BLaER1 (cell line): ENCODE measurements around the gene DHRS1.

Experiments
- H3K27ac ChIP-seq: shearing (Covaris generic); formaldehyde crosslinking; 2 replicates; pipeline ENCODE4 v1.8.1; 2022
- H3K27me3 ChIP-seq: shearing (Covaris generic); formaldehyde crosslinking; 2 replicates; pipeline ENCODE4 v1.8.1; 2022
- H3K36me3 ChIP-seq: shearing (Covaris generic); formaldehyde crosslinking; 2 replicates; pipeline ENCODE4 v1.8.1; 2022
- H3K4me1 ChIP-seq: shearing (Covaris generic); formaldehyde crosslinking; 2 replicates; pipeline ENCODE4 v1.8.1; 2022
- H3K4me2 ChIP-seq: shearing (Covaris generic); formaldehyde crosslinking; 2 replicates; pipeline ENCODE4 v1.8.1; 2022
- H3K4me3 ChIP-seq: shearing (Covaris generic); formaldehyde crosslinking; 2 replicates; pipeline ENCODE4 v1.8.1; 2022
- H3K9ac ChIP-seq: shearing (Covaris generic); formaldehyde crosslinking; 2 replicates; pipeline ENCODE4 v1.8.1; 2022
- H3K9me3 ChIP-seq: shearing (Covaris generic); formaldehyde crosslinking; 2 replicates; pipeline ENCODE4 v1.8.1; 2022
- H4K20me1 ChIP-seq: shearing (Covaris generic); formaldehyde crosslinking; 2 replicates; pipeline ENCODE4 v1.8.1; 2022
- Cebpa-rat ChIP-seq: shearing (Covaris generic); IDR thresholded peaks from 2 replicates; pipeline ENCODE4 v1.8.1; 2022

DHRS1 gene

GRCh38 chr14:24274101-24274543, 25.5 kb downstream of the DHRS1 start:
- H3K36me3 ChIP-seq, result peaks cover 10% of the 10 kb centered on the region
- no peak overlapping the region for H3K9ac ChIP-seq
- H3K4me1 ChIP-seq, result peaks cover 34% of the 10 kb centered on the region
- TF ChIP-seq Cebpa-rat, result no peak
- H4K20me1 ChIP-seq, result no peaks in the 10 kb centered on the region
- H3K27me3 ChIP-seq, result no peaks in the 10 kb centered on the region
- H3K27ac ChIP-seq, result no peak overlapping the region
- H3K9me3 ChIP-seq, result no peaks in the 10 kb centered on the region
- H3K4me3 ChIP-seq, result no peak overlapping the region
- H3K4me2 ChIP-seq, result no peak overlapping the region

DNA sequence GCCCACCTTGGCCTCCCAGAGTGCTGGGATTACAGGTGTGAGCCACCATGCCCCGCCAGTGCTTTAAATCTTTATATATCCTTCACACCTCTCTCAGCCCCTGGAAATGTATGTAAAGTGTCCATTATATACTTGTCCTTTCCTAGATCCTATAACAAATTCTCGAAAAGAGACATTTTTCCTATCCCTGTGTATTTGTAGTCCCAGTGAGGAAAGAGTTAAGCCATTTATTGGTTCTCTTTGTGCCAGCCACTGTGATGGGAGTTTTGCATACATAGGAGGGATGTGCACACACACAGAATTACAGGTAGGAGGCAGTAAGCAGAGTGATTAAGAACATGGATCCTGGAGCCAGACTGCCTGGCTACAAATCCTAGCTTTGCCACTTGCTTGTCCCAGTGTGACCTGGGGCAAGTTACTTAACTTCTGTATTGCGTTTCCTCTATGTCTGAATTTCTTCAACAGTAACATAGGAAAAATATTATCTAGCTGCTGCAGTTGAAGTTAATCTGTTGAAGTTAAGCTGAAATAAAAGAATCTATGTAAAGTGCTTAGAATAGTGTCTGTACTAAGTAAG, 26.1 kb downstream of the DHRS1 start:
- Histone ChIP-seq H3K27ac (no peak overlapping the region), H3K36me3 (peaks cover 11% of the 10 kb centered on the region)

GRCh38 chr14:24272467-24272866, 27.1 kb downstream of the DHRS1 start:
- H3K4me2 ChIP-seq, result peak overlapping the region; percentile 89
- H3K9me3 ChIP-seq, result no peaks in the 10 kb centered on the region
- H3K36me3 ChIP-seq, result peaks cover 15% of the 10 kb centered on the region
- no peak overlapping the region for H3K27ac ChIP-seq
- H3K27me3 ChIP-seq, result no peaks in the 10 kb centered on the region
- TF ChIP-seq Cebpa-rat, result no peak
- peaks cover 18% of the 10 kb centered on the region for H3K4me1 ChIP-seq
- no peak overlapping the region for H3K4me3 ChIP-seq
- no peaks in the 10 kb centered on the region for H4K20me1 ChIP-seq
- no peak overlapping the region for H3K9ac ChIP-seq

More for the DNA sequence above, 26.1 kb downstream of the DHRS1 start:
- H3K9me3 ChIP-seq, result no peaks in the 10 kb centered on the region
- H3K9ac ChIP-seq, result no peak overlapping the region
- no peak overlapping the region for H3K4me3 ChIP-seq
- no peak overlapping the region for H3K4me2 ChIP-seq
- no peaks in the 10 kb centered on the region for H3K27me3 ChIP-seq
- H3K4me1 ChIP-seq, result peaks cover 28% of the 10 kb centered on the region
- no peaks in the 10 kb centered on the region for H4K20me1 ChIP-seq
- no peak for TF ChIP-seq Cebpa-rat

- H3K4me3 ChIP-seq, result peak overlapping the region; percentile 75
- H3K4me2 ChIP-seq, result peak overlapping the region; percentile 89
- H3K9me3 ChIP-seq, result no peaks in the 10 kb centered on the region
- no peaks in the 10 kb centered on the region for H4K20me1 ChIP-seq
- H3K4me1 ChIP-seq, result peaks cover 18% of the 10 kb centered on the region
- H3K36me3 ChIP-seq, result peaks cover 21% of the 10 kb centered on the region
- H3K27ac ChIP-seq, result peak overlapping the region; percentile 96
- H3K27me3 ChIP-seq, result no peaks in the 10 kb centered on the region
- peak overlapping the region; percentile 92 for H3K9ac ChIP-seq
- TF ChIP-seq Cebpa-rat, result no peak
Observed at GRCh38 chr14:24271834-24272263, 27.7 kb downstream of the DHRS1 start.

- TF ChIP-seq Cebpa-rat, result no peak
- H3K27me3 ChIP-seq, result no peaks in the 10 kb centered on the region
- H3K4me3 ChIP-seq, result peak within 1 kb of the TSS; percentile 75
- H3K9me3 ChIP-seq, result no peaks in the 10 kb centered on the region
- H3K9ac ChIP-seq, result peak within 1 kb of the TSS; percentile 92
- peak within 1 kb of the TSS; percentile 89 for H3K4me2 ChIP-seq
- H3K27ac ChIP-seq, result peak within 1 kb of the TSS; percentile 96
- H3K4me1 ChIP-seq, result peaks cover 23% of the 10 kb centered on the region
- H4K20me1 ChIP-seq, result no peaks in the 10 kb centered on the region
- H3K36me3 ChIP-seq, result peaks cover 27% of the 10 kb centered on the region
Observed at GRCh38 chr14:24271134-24271833, 28.3 kb downstream of the DHRS1 start, which contains the start of gene RABGGTA. RABGGTA (minus strand) TSS chr14:24271597; CDS start chr14:24271115, 482 bp downstream.

GRCh38 chr14:24270537-24271133, 28.9 kb downstream of the DHRS1 start:
- Histone ChIP-seq H4K20me1 (no peaks in the 10 kb centered on the region), H3K27me3 (no peaks in the 10 kb centered on the region), H3K4me2 (peak overlapping the region; percentile 89), H3K4me3 (peak overlapping the region; percentile 75), H3K4me1 (peaks cover 23% of the 10 kb centered on the region), H3K36me3 (peaks cover 34% of the 10 kb centered on the region), H3K9me3 (no peaks in the 10 kb centered on the region), H3K9ac (peak overlapping the region; percentile 92), H3K27ac (peak overlapping the region; percentile 96)
- no peak for TF ChIP-seq Cebpa-rat

- no peaks in the 10 kb centered on the region for H3K9me3 ChIP-seq
- H3K9ac ChIP-seq, result no peak overlapping the region
- peaks cover 40% of the 10 kb centered on the region for H3K36me3 ChIP-seq
- peaks cover 23% of the 10 kb centered on the region for H3K4me1 ChIP-seq
- TF ChIP-seq Cebpa-rat, result no peak
- no peak overlapping the region for H3K4me3 ChIP-seq
- H3K27me3 ChIP-seq, result no peaks in the 10 kb centered on the region
- no peak overlapping the region for H3K27ac ChIP-seq
- H3K4me2 ChIP-seq, result no peak overlapping the region
- no peaks in the 10 kb centered on the region for H4K20me1 ChIP-seq
Observed at GRCh38 chr14:24269910-24270536, 29.6 kb downstream of the DHRS1 start.

DNA sequence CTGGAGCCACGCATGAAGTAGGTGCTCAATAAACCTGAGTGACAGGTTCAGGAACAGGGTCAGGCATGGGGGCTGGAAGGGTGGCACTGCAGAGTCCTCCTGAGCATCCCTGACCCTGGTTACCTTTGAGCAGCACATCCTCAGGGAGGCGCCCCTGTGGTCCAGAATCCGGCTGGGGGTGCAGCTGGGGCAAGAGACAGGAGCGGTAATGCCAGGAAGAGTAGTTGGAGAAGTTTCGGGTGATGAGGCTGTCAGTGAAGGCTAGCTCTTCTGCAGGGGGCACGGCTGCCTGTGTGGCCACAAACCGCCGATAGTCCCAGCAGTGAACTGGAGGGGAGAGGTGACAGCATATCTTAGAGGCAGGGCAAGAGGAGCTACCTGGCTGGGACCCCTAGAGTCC, 30.2 kb downstream of the DHRS1 start:
- Histone ChIP-seq H3K4me3 (no peak overlapping the region), H4K20me1 (no peaks in the 10 kb centered on the region), H3K4me1 (peaks cover 23% of the 10 kb centered on the region), H3K27me3 (no peaks in the 10 kb centered on the region), H3K4me2 (no peak overlapping the region), H3K36me3 (peaks cover 43% of the 10 kb centered on the region), H3K27ac (no peak overlapping the region), H3K9ac (no peak overlapping the region), H3K9me3 (no peaks in the 10 kb centered on the region)
- TF ChIP-seq Cebpa-rat, result no peak

- TF ChIP-seq Cebpa-rat, result no peak
- peaks cover 43% of the 10 kb centered on the region for H3K36me3 ChIP-seq
Observed at GRCh38 chr14:24268225-24268624, 31.4 kb downstream of the DHRS1 start.

DNA sequence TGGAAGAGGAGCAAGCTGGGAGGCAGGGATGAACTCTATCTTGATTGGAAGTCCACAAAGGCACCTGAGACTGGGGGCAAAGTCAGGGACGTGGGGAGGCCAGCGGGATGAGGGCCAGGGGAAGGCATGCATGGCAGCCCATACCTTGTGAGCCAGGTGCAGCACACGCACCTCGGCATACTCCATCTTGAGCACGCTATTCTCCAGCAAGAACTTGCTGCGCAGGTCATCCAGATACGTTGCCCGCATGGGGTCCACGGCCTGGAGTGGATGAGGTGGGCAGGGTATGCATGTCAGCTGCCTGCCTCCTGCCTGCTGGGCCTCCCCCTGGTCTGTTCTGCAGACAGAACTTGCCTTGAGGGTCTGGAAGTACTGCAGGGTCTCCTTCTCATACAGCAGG, 32.1 kb downstream of the DHRS1 start:
- Histone ChIP-seq H3K4me2 (no peak overlapping the region), H3K4me1 (peaks cover 22% of the 10 kb centered on the region), H3K36me3 (peaks cover 43% of the 10 kb centered on the region), H3K27ac (no peak overlapping the region), H4K20me1 (no peaks in the 10 kb centered on the region), H3K27me3 (no peaks in the 10 kb centered on the region), H3K4me3 (no peak overlapping the region), H3K9me3 (no peaks in the 10 kb centered on the region), H3K9ac (no peak overlapping the region)
- TF ChIP-seq Cebpa-rat, result no peak

More at GRCh38 chr14:24268225-24268624, 31.4 kb downstream of the DHRS1 start:
- no peaks in the 10 kb centered on the region for H3K27me3 ChIP-seq
- H3K4me2 ChIP-seq, result no peak overlapping the region
- no peak overlapping the region for H3K4me3 ChIP-seq
- H4K20me1 ChIP-seq, result no peaks in the 10 kb centered on the region
- H3K4me1 ChIP-seq, result peaks cover 23% of the 10 kb centered on the region
- no peak overlapping the region for H3K9ac ChIP-seq
- H3K27ac ChIP-seq, result no peak overlapping the region
- H3K9me3 ChIP-seq, result no peaks in the 10 kb centered on the region
